HepG2 (cell line): Measurements from ENCODE around the gene TADA2B. TPM values are rescaled to one million over a fixed set of nuclear protein-coding genes. Genes with fewer than 3 reads are reported as not detected.

ENCODE experiments used
- ARID2 ChIP-seq: sonication (generic); formaldehyde crosslinking; IDR thresholded peaks from 2 replicates; pipeline ENCODE4 v1.8.1; 2022; ENCODE audit warnings: mild to moderate bottlenecking, missing genetic modification reagents, borderline replicate concordance
- FOXJ3 ChIP-seq: sonication (generic); formaldehyde crosslinking; IDR thresholded peaks from 2 replicates; pipeline ENCODE4 v1.4.0; 2020; ENCODE audit warnings: missing genetic modification reagents, mild to moderate bottlenecking, borderline replicate concordance
- HNF1B ChIP-seq: sonication (generic); formaldehyde crosslinking; IDR thresholded peaks from 2 replicates; pipeline ENCODE4 v1.5.1; 2020; ENCODE audit warnings: mild to moderate bottlenecking, moderate library complexity, missing genetic modification reagents
- NKX3-1 ChIP-seq: sonication (generic); formaldehyde crosslinking; IDR thresholded peaks from 2 replicates; pipeline ENCODE4 v1.5.0; 2020; ENCODE audit warnings: missing genetic modification reagents
- SOX5 ChIP-seq: IDR thresholded peaks from 2 replicates; pipeline ENCODE4 v1.6.1; 2016; ENCODE audit warnings: borderline replicate concordance
- SRY ChIP-seq: sonication (generic); formaldehyde crosslinking; IDR thresholded peaks from 2 replicates; pipeline ENCODE4 v1.8.0; 2022; ENCODE audit warnings: mild to moderate bottlenecking, missing genetic modification reagents
- TEF ChIP-seq: sonication (generic); formaldehyde crosslinking; IDR thresholded peaks from 2 replicates; pipeline ENCODE4 v1.5.0; 2020; ENCODE audit warnings: missing genetic modification reagents
- XRCC5 ChIP-seq: fragments of 200-400 bp; formaldehyde crosslinking; optimal IDR thresholded peaks from 2 replicates; pipeline ENCODE3; 2017; ENCODE audit warnings: mild to moderate bottlenecking, low read length
- ZBTB10 ChIP-seq: sonication (generic); formaldehyde crosslinking; IDR thresholded peaks from 2 replicates; pipeline ENCODE4 v1.4.0; 2020; ENCODE audit warnings: missing genetic modification reagents, borderline replicate concordance
- ZBTB21 ChIP-seq: sonication (generic); formaldehyde crosslinking; IDR thresholded peaks from 2 replicates; pipeline ENCODE4 v1.4.0; 2020; ENCODE audit warnings: missing genetic modification reagents
- ZBTB34 ChIP-seq: sonication (generic); formaldehyde crosslinking; IDR thresholded peaks from 2 replicates; pipeline ENCODE4 v1.8.0; 2022; ENCODE audit warnings: mild to moderate bottlenecking, missing genetic modification reagents
- ZNF3 ChIP-seq: IDR thresholded peaks from 2 replicates; pipeline ENCODE4 v1.7.0; 2017; ENCODE audit warnings: inconsistent platforms
- ZNF318 ChIP-seq: sonication (generic); formaldehyde crosslinking; IDR thresholded peaks from 2 replicates; pipeline ENCODE4 v1.4.0; 2020; ENCODE audit warnings: mild to moderate bottlenecking, missing genetic modification reagents
- ZNF790 ChIP-seq: sonication (generic); formaldehyde crosslinking; IDR thresholded peaks from 2 replicates; pipeline ENCODE4 v1.8.0; 2022; ENCODE audit warnings: missing genetic modification reagents, mild to moderate bottlenecking, borderline replicate concordance
- polyA plus RNA-seq, 8 experiments: library from polyadenylated mRNA; depleted of rRNA in 3 of 8; stranded (reverse) in 7 of 8; unstranded in 1 of 8; fragments of >200 nt; fragmentation: Illumina TruSeq in 4 of 8; extraction: Trizol in 4 of 8; gene quantifications; 2 replicates each; pipeline versions ENCODE4 v1.2.1 to v1.2.3, GENCODE V29; 2011 to 2016; ENCODE audit warnings: low read depth in 4 of 8, missing spikeins in 1 of 8, mixed read lengths in 1 of 8; ENCODE audit not compliant: insufficient read depth in 1 of 8
- total RNA-seq, 5 experiments: library from RNA; depleted of rRNA; stranded (reverse); fragments of >200 nt; fragmentation: Illumina TruSeq; extraction: Trizol; gene quantifications; 2 replicates each; pipeline ENCODE4 v1.2.3, GENCODE V29; 2016; ENCODE audit warnings: low read depth in 1 of 5

TADA2B gene
- total and polyA plus RNA-seq, 2 of the 13 experiments (the other 11 are each of a cell fraction or from before 2014, with no cell fraction given) = 4.6 to 8.9 TPM

- TF ChIP-seq FOXJ3 = peak; percentile 32; the same call in 1 of the 2 replicates
- TF ChIP-seq ZNF318 = no peak
- no peak for TF ChIP-seq ZNF3 (CRISPR knock-in tag)
- no peak for TF ChIP-seq SOX5 (CRISPR knock-in tag)
- TF ChIP-seq ZBTB10 = 0 out of 2 replicates have a peak, but pooled peaks have one; percentile 52
- TF ChIP-seq ZBTB21 = no peak
- no peak for TF ChIP-seq HNF1B (CRISPR knock-in tag)
- peak; percentile 10; the same call in 1 of the 2 replicates for TF ChIP-seq SRY (CRISPR knock-in tag)
- TF ChIP-seq XRCC5 = peak; percentile 33
- 0 out of 2 replicates have a peak, but pooled peaks have one; percentile 29 for TF ChIP-seq NKX3-1 (CRISPR knock-in tag)
- no peak; the same call in 1 of the 2 replicates for TF ChIP-seq ARID2 (CRISPR knock-in tag)
- TF ChIP-seq TEF = 0 out of 2 replicates have a peak, but pooled peaks have one; percentile 34
- no peak for TF ChIP-seq ZNF790 (CRISPR knock-in tag)
- no peak for TF ChIP-seq ZBTB34 (CRISPR knock-in tag)
Observed at GRCh38 chr4:7068279-7068842, 25.2 kb downstream of the TADA2B start (continued).
